NCI-H2107 treated with DMSO at 0.1 percent for 48 hours (cell line): ENCODE data around the gene KIF25.

Experiments used
- DNase-seq: peaks from one replicate; lab custom pipeline; 2025; ENCODE audit not compliant: unreplicated experiment; lab: John Stamatoyannopoulos, UW

KIF25 gene

GRCh38 chr6:168016176-168016620 is 18.7 kb downstream of the KIF25 start:
- DNase-seq = no peak

- no peak for DNase-seq
Measured at GRCh38 chr6:168016721-168017525, 19.5 kb downstream of the KIF25 start.

GRCh38 chr6:168017629-168018028 is 20.2 kb downstream of the KIF25 start:
- no peak for DNase-seq

GRCh38 chr6:168018664-168019063 is 21.2 kb downstream of the KIF25 start:
- DNase-seq = no peak

- no peak for DNase-seq
Measured at GRCh38 chr6:168020242-168020641, 22.8 kb downstream of the KIF25 start.

GRCh38 chr6:168021581-168021980 is 24.1 kb downstream of the KIF25 start:
- DNase-seq = no peak

- DNase-seq = no peak
Measured at GRCh38 chr6:168022488-168023321, 25.2 kb downstream of the KIF25 start.

- DNase-seq = no peak
Measured at GRCh38 chr6:168024951-168025510, 27.6 kb downstream of the KIF25 start.

GRCh38 chr6:168025831-168026710 is 28.6 kb downstream of the KIF25 start:
- no peak for DNase-seq

- DNase-seq = no peak
Measured at GRCh38 chr6:168026925-168027324, 29.5 kb downstream of the KIF25 start.

GRCh38 chr6:168027521-168027920 is 30.1 kb downstream of the KIF25 start:
- no peak for DNase-seq

- DNase-seq = no peak
Measured at GRCh38 chr6:168028181-168028580, 30.7 kb downstream of the KIF25 start.

GRCh38 chr6:168029459-168030217 is 32.2 kb downstream of the KIF25 start:
- no peak for DNase-seq

GRCh38 chr6:168030218-168030746 is 32.8 kb downstream of the KIF25 start:
- no peak for DNase-seq

GRCh38 chr6:168030908-168031307 is 33.4 kb downstream of the KIF25 start:
- DNase-seq = no peak

- no peak for DNase-seq
Measured at GRCh38 chr6:168031411-168031971, 34.0 kb downstream of the KIF25 start.

- no peak for DNase-seq
Measured at GRCh38 chr6:168032005-168032760, 34.7 kb downstream of the KIF25 start.

- no peak for DNase-seq
Measured at GRCh38 chr6:168033791-168034190, 36.3 kb downstream of the KIF25 start.

GRCh38 chr6:168034537-168034936 is 37.1 kb downstream of the KIF25 start:
- no peak for DNase-seq
